GM12878 (cell line): ENCODE measurements around the gene ITSN1. TPM values are rescaled to one million over a fixed set of nuclear protein-coding genes. Genes with fewer than 3 reads are reported as not detected.

ENCODE experiments used
- ATAC-seq: fragments of 200-7000 bp; cut with Tn5 transposase; 3 replicates; pipeline ENCODE4 v1.9.1; 2020; ENCODE audit warnings: mild to moderate bottlenecking, moderate library complexity
- BruUV-seq: library from RNA; stranded (reverse); fragments of 400-500 nt; replicated peaks from 2 replicates; lab custom pipeline; 2021; lab: Mats Ljungman, UMichigan
- CTCF ChIA-PET: fragments of 300-600 bp; sonication (Branson Sonifier 250); formaldehyde crosslinking; extraction: SDS; loops from one replicate; lab custom pipeline; 2021; ENCODE audit warnings: inconsistent platforms; lab: Yijun Ruan, JAX
- POLR2A ChIA-PET: fragments of 350-600 bp; formaldehyde crosslinking; extraction: SDS; loops from one replicate; lab custom pipeline; 2021; ENCODE audit warnings: inconsistent platforms; lab: Charles Lee
- RAD21 ChIA-PET: fragments of 300-600 bp; sonication (Branson Sonifier 250); formaldehyde crosslinking; loops from one replicate; lab custom pipeline; 2023; ENCODE audit warnings: antibody characterized with exemption; ENCODE audit not compliant: unreplicated experiment; lab: Charles Lee
- SMC1A ChIA-PET: fragments of 300-600 bp; sonication (Branson Sonifier 250); formaldehyde crosslinking; loops from one replicate; lab custom pipeline; 2023; ENCODE audit not compliant: unreplicated experiment, uncharacterized antibody; lab: Charles Lee
- DNase-seq: peaks from one replicate; pipeline ENCODE4 v3.0.0-alpha.2; 2011; ENCODE audit warnings: low read depth, low spot score
- FAIRE-seq: peaks from 3 replicates; lab custom pipeline; 2011; peaks lifted over from hg19 to GRCh38; lab: Jason Lieb, UNC
- H2AFZ ChIP-seq: 2 replicates; pipeline ENCODE4 v1.6.0; 2011; ENCODE audit warnings: low read depth, low read length, control low read depth; ENCODE audit not compliant: control insufficient read depth
- H3K27ac ChIP-seq: 2 replicates; pipeline ENCODE4 v1.5.1; 2011; ENCODE audit warnings: control low read depth; ENCODE audit not compliant: control insufficient read depth, insufficient read depth
- H3K27me3 ChIP-seq, 2 experiments: replicated peaks in 1 of 2; 2 replicates each; pipeline versions ENCODE4 v1.6.0 to v1.6.1; 2011; ENCODE audit warnings: low read length in 1 of 2; ENCODE audit not compliant: control insufficient read depth in 2 of 2, insufficient read depth in 2 of 2
- H3K36me3 ChIP-seq, 2 experiments: 2 replicates each; pipeline ENCODE4 v1.5.1; 2011; ENCODE audit warnings: low read length in 1 of 2; ENCODE audit not compliant: control insufficient read depth in 2 of 2, insufficient read depth in 2 of 2
- H3K4me1 ChIP-seq: 2 replicates; pipeline ENCODE4 v1.6.1; 2011; ENCODE audit warnings: mild to moderate bottlenecking, low read length, moderate library complexity, mixed read lengths; ENCODE audit not compliant: control insufficient read depth, insufficient read depth
- H3K4me2 ChIP-seq: 2 replicates; pipeline ENCODE4 v1.6.0; 2011; ENCODE audit warnings: control low read depth; ENCODE audit not compliant: control insufficient read depth, insufficient read depth
- H3K4me3 ChIP-seq: fragments of 200-600 bp; sonication (generic); 2 replicates; pipeline ENCODE4 v1.5.1; 2016
- H3K79me2 ChIP-seq: 2 replicates; pipeline ENCODE4 v1.6.0; 2011; ENCODE audit warnings: low read length; ENCODE audit not compliant: control insufficient read depth, insufficient read depth
- H3K9ac ChIP-seq: 2 replicates; pipeline ENCODE4 v1.8.0; 2011; ENCODE audit warnings: low read length, control low read depth, mixed read lengths; ENCODE audit not compliant: control insufficient read depth, insufficient read depth
- H3K9me3 ChIP-seq: replicated peaks from 3 replicates; pipeline ENCODE4 v1.5.1; 2011; ENCODE audit warnings: mild to moderate bottlenecking, low read length; ENCODE audit not compliant: control insufficient read depth, insufficient read depth
- H4K20me1 ChIP-seq: 2 replicates; pipeline ENCODE4 v1.6.0; 2011; ENCODE audit not compliant: control insufficient read depth, insufficient read depth
- CBFB ChIP-seq: IDR thresholded peaks from 2 replicates; pipeline ENCODE4 v1.6.1; 2016; ENCODE audit warnings: antibody characterized with exemption, low read depth
- CHD1 ChIP-seq: IDR thresholded peaks from 2 replicates; pipeline ENCODE4 v1.6.1; 2012; ENCODE audit warnings: low read depth, low read length, improper control_type of control experiment
- CREM ChIP-seq: IDR thresholded peaks from 2 replicates; pipeline ENCODE4 v1.6.1; 2014; ENCODE audit warnings: antibody characterized with exemption, low read depth
- E4F1 ChIP-seq: fragments of 450-650 bp; IDR thresholded peaks from 2 replicates; pipeline ENCODE4 v1.6.1; 2018; ENCODE audit warnings: borderline replicate concordance, mild to moderate bottlenecking; ENCODE audit not compliant: partially characterized antibody
- EGR1 ChIP-seq, 2 experiments: IDR thresholded peaks; 1 replicate in 1 of 2; 2 replicates in 1 of 2; pipeline ENCODE4 v1.6.1; 2011 to 2012; ENCODE audit warnings: low read depth in 2 of 2, low read length in 2 of 2, borderline replicate concordance in 1 of 2, mild to moderate bottlenecking in 1 of 2, moderate library complexity in 1 of 2
- GATAD2B ChIP-seq: fragments of 450-650 bp; conservative IDR thresholded peaks from 2 replicates; pipeline ENCODE4 v1.6.1; 2017; ENCODE audit warnings: low read depth, mild to moderate bottlenecking, moderate library complexity
- JUNB ChIP-seq: IDR thresholded peaks from 2 replicates; pipeline ENCODE4 v1.6.1; 2016; ENCODE audit warnings: antibody characterized with exemption, mild to moderate bottlenecking
- NR2F1 ChIP-seq: fragments of 450-650 bp; conservative IDR thresholded peaks from 2 replicates; pipeline ENCODE4 v1.6.1; 2017; ENCODE audit warnings: mild to moderate bottlenecking
- POLR2AphosphoS5 ChIP-seq: IDR thresholded peaks from 2 replicates; pipeline ENCODE4 v1.6.1; 2011; ENCODE audit warnings: mild to moderate bottlenecking, low read length, inconsistent platforms
- POU2F2 ChIP-seq: IDR thresholded peaks from 3 replicates; pipeline ENCODE4 v1.6.1; 2011; ENCODE audit warnings: low read depth, mild to moderate bottlenecking, low read length, borderline replicate concordance
- PRDM15 ChIP-seq: fragments of 450-650 bp; formaldehyde crosslinking; IDR thresholded peaks from 2 replicates; pipeline ENCODE4 v1.4.0; 2020; ENCODE audit warnings: mild to moderate bottlenecking, moderate library complexity
- SP1 ChIP-seq: IDR thresholded peaks from one replicate; pipeline ENCODE4 v1.6.1; 2011; ENCODE audit warnings: low read depth, low read length
- SREBF2 ChIP-seq: IDR thresholded peaks from 2 replicates; pipeline ENCODE4 v1.6.1; 2012; ENCODE audit warnings: mild to moderate bottlenecking, low read length
- ZNF592 ChIP-seq: fragments of 450-650 bp; IDR thresholded peaks from 2 replicates; pipeline ENCODE4 v1.6.1; 2017; ENCODE audit warnings: mild to moderate bottlenecking, moderate library complexity
- WGBS: methylation state at CpG from one replicate; pipeline ENCODE4 v1.1.6; 2016; ENCODE audit warnings: low lambda C conversion rate; ENCODE audit not compliant: insufficient replicate concordance, insufficient coverage; ENCODE audit errors: missing lambda C conversion rate; 5-methylcytosine and 5-hydroxymethylcytosine counted together
- in situ Hi-C: fragments of 300-500 bp; cut with MboI; formaldehyde crosslinking; loops from 9 replicates; pipeline ENCODE4 v1.14.3; 2018; ENCODE audit warnings: mixed read lengths
- intact Hi-C: fragments of 100-400 bp; cut with micrococcal nuclease; formaldehyde crosslinking; loops from one replicate; pipeline ENCODE4 v1.14.2; 2022; ENCODE audit not compliant: unreplicated experiment
- polyA plus RNA-seq, 11 experiments: library from polyadenylated mRNA; depleted of rRNA in 4 of 11; unstranded in 6 of 11; stranded (reverse) in 5 of 11; fragments of >200 nt; fragmentation: Nextera tagmentation in 4 of 11; fragmentation: Illumina TruSeq in 1 of 11; extraction: Ambion mirVana in 4 of 11; extraction: Trizol in 1 of 11; gene quantifications; 1 replicate in 1 of 11; 2 replicates in 10 of 11; pipeline versions ENCODE4 v1.2.1 to v1.2.3, GENCODE V29; 2011 to 2016; ENCODE audit warnings: inconsistent platforms in 2 of 11, missing spikeins in 2 of 11, low read depth in 1 of 11
- total RNA-seq, 4 experiments: library from RNA; depleted of rRNA in 3 of 4; stranded (reverse); fragments of >200 nt in 3 of 4; fragmentation: Illumina TruSeq in 1 of 4; extraction: Trizol in 1 of 4; gene quantifications; 2 replicates each; pipeline versions ENCODE4 v1.2.1 to v1.2.3, GENCODE V29; 2013 to 2021

The ITSN1 gene
- total and polyA plus RNA-seq, 10 of the 15 experiments (the other 5 are each of a cell fraction or from before 2014, with no cell fraction given), result 0.89 to 10.6 (median 4.8) TPM

- TF ChIP-seq E4F1 (no peak), SP1 (no peak), JUNB (no peak)
Measured at GRCh38 chr21:33896691-33897090, 254.4 kb downstream of the ITSN1 start (continued).

- BruUV-seq, result no TSS peak
- Histone ChIP-seq H3K79me2 (no peaks in the 10 kb centered on the region), H3K4me1 (no peaks in the 10 kb centered on the region), H3K27ac (no peak overlapping the region), H3K27me3 (no peaks in the 10 kb centered on the region), H3K36me3 (peaks cover 0 to 3% of the 10 kb centered on the region in 2 experiments; a peak in 2 of 4 replicates), H4K20me1 (no peaks in the 10 kb centered on the region), H3K4me2 (no peak overlapping the region), H3K9ac (no peak overlapping the region), H3K9me3 (no peaks in the 10 kb centered on the region), H2AFZ (no peak overlapping the region), H3K4me3 (no peak overlapping the region)
- intact Hi-C loops (no loop called here), in situ Hi-C loops (no loop called here)
- ChIA-PET POLR2A (no interaction called here), SMC1A (interaction anchor here (0.5 kb wide), 1 partner anchor 243 kb away, joined by 3 read pairs; no protein-coding TSS in a partner anchor), RAD21 (no interaction called here), CTCF (interaction anchor here (0.6 kb wide), 1 partner anchor 180 kb away, joined by 3 read pairs; no protein-coding TSS in a partner anchor)
- ATAC-seq (no peak), FAIRE-seq (no peak), DNase-seq (no peak)
- WGBS, result 53% methylated on average over 5 of the region's 5 CpGs
- TF ChIP-seq ZNF592 (no peak), GATAD2B (no peak), CBFB (no peak), PRDM15 (CRISPR knock-in tag) (no peak), EGR1 (IDR thresholded peaks at IDR 0.05; ENCODE audit: borderline replicate concordance in 1 of 2, low read depth in 2 of 2, low read length in 2 of 2) (no peak), SREBF2 (no peak), POU2F2 (no peak), POLR2AphosphoS5 (no peak), NR2F1 (no peak), CREM (no peak), CHD1 (no peak)
Measured at GRCh38 chr21:33897098-33897497, 254.8 kb downstream of the ITSN1 start.
